A172 (cell line): ENCODE results near the gene PROM2. TPM values are rescaled to one million over a fixed set of nuclear protein-coding genes. Genes with fewer than 3 reads are reported as not detected.

Source experiments
- DNase-seq: peaks from one replicate; pipeline ENCODE4 v3.0.0-alpha.2; 2015; ENCODE audit warnings: low spot score
- total RNA-seq: library from RNA; depleted of rRNA; stranded (reverse); fragments of >200 nt; shearing (Covaris generic); gene quantifications from 2 replicates; pipeline ENCODE4 v1.2.3, GENCODE V29; 2014

PROM2 gene
- total RNA-seq, 1 experiment from 2014 or later = 0.31 TPM

- no peak for DNase-seq
Observed at GRCh38 chr2:95285542-95285932, 11.3 kb downstream of the PROM2 start.

GRCh38 chr2:95287336-95287735 lies 13.1 kb downstream of the PROM2 start:
- no peak for DNase-seq

- no peak for DNase-seq
Observed at GRCh38 chr2:95287806-95288205, 13.6 kb downstream of the PROM2 start.

GRCh38 chr2:95289253-95289652 lies 15.0 kb downstream of the PROM2 start:
- DNase-seq = no peak

GRCh38 chr2:95291222-95291621 lies 17.0 kb downstream of the PROM2 start:
- DNase-seq = no peak

GRCh38 chr2:95292623-95293260 lies 18.5 kb downstream of the PROM2 start:
- peak; percentile 44 for DNase-seq

GRCh38 chr2:95294579-95295250 lies 20.5 kb downstream of the PROM2 start:
- no peak for DNase-seq

- no peak for DNase-seq
Observed at GRCh38 chr2:95295376-95295775, 21.1 kb downstream of the PROM2 start.

GRCh38 chr2:95296011-95296410 lies 21.8 kb downstream of the PROM2 start:
- no peak for DNase-seq

- no peak for DNase-seq
Observed at GRCh38 chr2:95296880-95297487, 22.7 kb downstream of the PROM2 start, which contains the start of gene KCNIP3. KCNIP3 (plus strand) TSS chr2:95297347; CDS start chr2:95297439, 92 bp downstream.

GRCh38 chr2:95297639-95298395 lies 23.6 kb downstream of the PROM2 start:
- no peak for DNase-seq

GRCh38 chr2:95298486-95299111 lies 24.4 kb downstream of the PROM2 start:
- DNase-seq = no peak

- DNase-seq = no peak
Observed at GRCh38 chr2:95299961-95300360, 25.7 kb downstream of the PROM2 start.

GRCh38 chr2:95300450-95300849 lies 26.2 kb downstream of the PROM2 start:
- peak; percentile 18 for DNase-seq

GRCh38 chr2:95301186-95301585 lies 26.9 kb downstream of the PROM2 start:
- DNase-seq = no peak

- DNase-seq = no peak
Observed at GRCh38 chr2:95301876-95302641, 27.8 kb downstream of the PROM2 start.

GRCh38 chr2:95303191-95303919 lies 29.1 kb downstream of the PROM2 start:
- no peak for DNase-seq

- no peak for DNase-seq
Observed at GRCh38 chr2:95305380-95306061, 31.3 kb downstream of the PROM2 start.

- DNase-seq = no peak
Observed at GRCh38 chr2:95306336-95306895, 32.2 kb downstream of the PROM2 start.
